HEK293T (cell line): Measurements from ENCODE around the gene SLC25A52.

Experiments used
- FOXK2 ChIP-seq: fragments of 450-650 bp; IDR thresholded peaks from 2 replicates; pipeline ENCODE4 v1.6.1; 2016; ENCODE audit warnings: mild to moderate bottlenecking
- FOXM1 ChIP-seq: fragments of 450-650 bp; IDR thresholded peaks from 2 replicates; pipeline ENCODE4 v1.6.1; 2017; ENCODE audit warnings: mild to moderate bottlenecking, borderline replicate concordance
- SUZ12 ChIP-seq: fragments of 450-650 bp; IDR thresholded peaks from 2 replicates; pipeline ENCODE4 v1.6.1; 2016; ENCODE audit warnings: mild to moderate bottlenecking

DNA sequence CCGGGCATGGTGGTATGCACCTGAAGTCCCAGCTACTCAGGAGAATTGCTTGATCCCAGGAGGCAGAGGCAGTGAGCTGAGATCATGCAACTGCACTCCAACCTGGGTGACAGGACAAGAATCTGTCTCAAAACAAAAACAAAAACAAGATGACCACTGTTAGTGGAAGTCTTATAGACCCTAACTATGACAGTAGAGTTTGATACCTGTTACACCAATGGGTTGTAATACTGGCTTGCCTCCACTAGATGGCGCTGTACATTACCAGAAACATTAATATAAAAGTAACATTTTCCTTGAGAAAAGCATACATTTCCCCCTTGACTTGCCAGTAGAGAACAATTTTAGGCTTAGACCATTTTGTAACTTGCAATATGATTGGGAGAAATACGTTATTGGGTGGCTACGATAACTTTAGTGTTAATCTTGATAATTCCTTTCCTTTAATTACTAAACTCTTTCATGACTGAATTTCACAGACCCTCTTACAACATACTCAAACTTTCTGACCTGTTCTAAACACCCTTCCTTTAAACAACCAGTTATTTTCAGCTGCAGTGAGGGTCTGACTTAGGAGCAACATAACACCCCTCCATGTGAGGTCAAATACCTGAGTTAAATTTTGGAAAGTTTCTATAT is 19.5 kb downstream of the SLC25A52 start:
- no peak for TF ChIP-seq SUZ12
- TF ChIP-seq FOXM1, result no peak
- TF ChIP-seq FOXK2, result no peak
